Osteocyte (in vitro differentiated cells): ENCODE measurements around the gene CHCHD1. TPM values are rescaled to one million over a fixed set of nuclear protein-coding genes. Genes with fewer than 3 reads are reported as not detected.

Experiments used
- DNase-seq: peaks from one replicate; pipeline ENCODE4 v3.0.0; 2021; ENCODE audit warnings: mixed read lengths; ENCODE audit not compliant: unreplicated experiment; ENCODE audit errors: extremely low spot score
- H3K27ac Mint-ChIP-seq: one replicate; pipeline ENCODE4 v1.8.0; 2021; ENCODE audit warnings: mild to moderate bottlenecking, mixed read lengths; ENCODE audit not compliant: unreplicated experiment
- H3K27me3 Mint-ChIP-seq: one replicate; pipeline ENCODE4 v1.8.0; 2021; ENCODE audit warnings: mixed read lengths; ENCODE audit not compliant: unreplicated experiment
- H3K36me3 Mint-ChIP-seq: one replicate; pipeline ENCODE4 v1.8.0; 2021; ENCODE audit warnings: mixed read lengths; ENCODE audit not compliant: unreplicated experiment
- H3K4me1 Mint-ChIP-seq: one replicate; pipeline ENCODE4 v1.8.0; 2021; ENCODE audit warnings: mixed read lengths; ENCODE audit not compliant: unreplicated experiment
- H3K4me3 Mint-ChIP-seq: one replicate; pipeline ENCODE4 v1.8.0; 2021; ENCODE audit warnings: mild to moderate bottlenecking, moderate library complexity, mixed read lengths; ENCODE audit not compliant: unreplicated experiment
- H3K9me3 Mint-ChIP-seq: one replicate; pipeline ENCODE4 v1.8.0; 2021; ENCODE audit warnings: mixed read lengths; ENCODE audit not compliant: unreplicated experiment
- CTCF ChIP-seq: fragments of 200-600 bp; sonication (generic); IDR thresholded peaks from 2 replicates; pipeline ENCODE4 v1.5.0; 2021; ENCODE audit warnings: antibody characterized with exemption, mild to moderate bottlenecking, moderate library complexity
- total RNA-seq: library from RNA; stranded (reverse); gene quantifications from 2 replicates; pipeline ENCODE4 v1.2.1, GENCODE V29; 2021

Gene CHCHD1
- total RNA-seq, 1 donor from 2014 or later: 22.3 TPM

- H3K36me3 Mint-ChIP-seq: peaks cover 27% of the 10 kb centered on the region
- no peaks in the 10 kb centered on the region for H3K9me3 Mint-ChIP-seq
- H3K27me3 Mint-ChIP-seq: no peaks in the 10 kb centered on the region
These were observed 28.5 kb downstream of the CHCHD1 start for GRCh38 chr10:73810358-73810734.

GRCh38 chr10:73810735-73811465 lies 29.1 kb downstream of the CHCHD1 start:
- Mint-ChIP-seq H3K9me3 (no peaks in the 10 kb centered on the region), H3K36me3 (peaks cover 22% of the 10 kb centered on the region), H3K27me3 (no peaks in the 10 kb centered on the region), H3K4me3 (peak overlapping the region; percentile 81), H3K27ac (peak overlapping the region; percentile 74), H3K4me1 (peaks cover 19% of the 10 kb centered on the region)
- TF ChIP-seq CTCF: no peak
- no peak for DNase-seq

More at GRCh38 chr10:73810358-73810734, 28.5 kb downstream of the CHCHD1 start:
- no peak for DNase-seq
- peaks cover 19% of the 10 kb centered on the region for H3K4me1 Mint-ChIP-seq
- TF ChIP-seq CTCF: no peak
- H3K27ac Mint-ChIP-seq: peak overlapping the region; percentile 74
- H3K4me3 Mint-ChIP-seq: peak overlapping the region; percentile 81

- peak overlapping the region; percentile 64 for H3K4me3 Mint-ChIP-seq
- peaks cover 14% of the 10 kb centered on the region for H3K36me3 Mint-ChIP-seq
- TF ChIP-seq CTCF: no peak
- H3K27me3 Mint-ChIP-seq: no peaks in the 10 kb centered on the region
- no peaks in the 10 kb centered on the region for H3K9me3 Mint-ChIP-seq
- no peak for DNase-seq
- H3K27ac Mint-ChIP-seq: peak overlapping the region; percentile 58
- peaks cover 19% of the 10 kb centered on the region for H3K4me1 Mint-ChIP-seq
These were observed 30.8 kb downstream of the CHCHD1 start for GRCh38 chr10:73812657-73813056.

- DNase-seq: no peak
- Mint-ChIP-seq H3K27ac (no peak overlapping the region), H3K9me3 (no peaks in the 10 kb centered on the region), H3K27me3 (no peaks in the 10 kb centered on the region), H3K36me3 (peaks cover 14% of the 10 kb centered on the region), H3K4me1 (peaks cover 19% of the 10 kb centered on the region), H3K4me3 (no peak overlapping the region)
- TF ChIP-seq CTCF: no peak
These were observed 31.5 kb downstream of the CHCHD1 start for GRCh38 chr10:73813333-73813732.

- DNase-seq: no peak
- peaks cover 16% of the 10 kb centered on the region for H3K4me1 Mint-ChIP-seq
- no peak for TF ChIP-seq CTCF
These were observed 32.5 kb downstream of the CHCHD1 start for GRCh38 chr10:73814276-73814895.

More at GRCh38 chr10:73814276-73814895, 32.5 kb downstream of the CHCHD1 start:
- Mint-ChIP-seq H3K9me3 (no peaks in the 10 kb centered on the region), H3K27me3 (no peaks in the 10 kb centered on the region), H3K27ac (no peak overlapping the region), H3K4me3 (no peak overlapping the region), H3K36me3 (peaks cover 8% of the 10 kb centered on the region)
